Thoracic aorta (tissue), 2 donors: ENCODE results near the gene GUCD1. TPM values are rescaled to one million over a fixed set of nuclear protein-coding genes. Genes with fewer than 3 reads are reported as not detected.

ENCODE experiments used
- ATAC-seq: fragments of 150-250 bp; one replicate; pipeline ENCODE4 v1.8.0; 2017; ENCODE audit warnings: low read depth; ENCODE audit not compliant: insufficient number of reproducible peaks, low FRiP score
- DNase-seq: peaks from one replicate; pipeline ENCODE4 v3.0.0-alpha.2; 2020; ENCODE audit warnings: low spot score
- H3K27ac ChIP-seq, 2 donors: fragments of 200-600 bp; sonication (generic); 1 replicate in 1 of 2; 2 replicates in 1 of 2; pipeline ENCODE4 v1.5.1; 2016; ENCODE audit warnings: mild to moderate bottlenecking in 2 of 2, moderate library complexity in 2 of 2
- H3K27me3 ChIP-seq: fragments of 200-600 bp; sonication (generic); replicated peaks from 2 replicates; pipeline ENCODE4 v1.6.0; 2016; ENCODE audit warnings: mild to moderate bottlenecking; ENCODE audit not compliant: insufficient read depth
- H3K36me3 ChIP-seq: fragments of 200-600 bp; sonication (generic); one replicate; pipeline ENCODE4 v1.5.1; 2016
- H3K4me1 ChIP-seq, 2 donors: fragments of 200-600 bp; sonication (generic); 1 replicate in 1 of 2; 2 replicates in 1 of 2; pipeline versions ENCODE4 v1.5.1 to v1.6.0; 2016; ENCODE audit warnings: low read depth in 2 of 2, mild to moderate bottlenecking in 1 of 2; ENCODE audit not compliant: control insufficient read depth in 1 of 2
- H3K4me3 ChIP-seq: fragments of 200-600 bp; sonication (generic); 2 replicates; pipeline ENCODE4 v1.5.1; 2016; ENCODE audit warnings: mild to moderate bottlenecking
- H3K9me3 ChIP-seq: fragments of 200-600 bp; sonication (generic); 2 replicates; pipeline ENCODE4 v1.5.1; 2016
- CTCF ChIP-seq: fragments of 200-600 bp; sonication (generic); IDR thresholded peaks from one replicate; pipeline ENCODE4 v1.5.1; 2019; ENCODE audit warnings: antibody characterized with exemption
- total RNA-seq, 2 donors: library from RNA; depleted of rRNA; stranded (reverse); fragments of >200 nt; gene quantifications; one replicate each; pipeline versions ENCODE4 v1.1.0 to v1.2.3, GENCODE V29; 2016

Gene GUCD1
- total RNA-seq, 2 donors from 2014 or later = 81.9 to 83.4 TPM

DNA sequence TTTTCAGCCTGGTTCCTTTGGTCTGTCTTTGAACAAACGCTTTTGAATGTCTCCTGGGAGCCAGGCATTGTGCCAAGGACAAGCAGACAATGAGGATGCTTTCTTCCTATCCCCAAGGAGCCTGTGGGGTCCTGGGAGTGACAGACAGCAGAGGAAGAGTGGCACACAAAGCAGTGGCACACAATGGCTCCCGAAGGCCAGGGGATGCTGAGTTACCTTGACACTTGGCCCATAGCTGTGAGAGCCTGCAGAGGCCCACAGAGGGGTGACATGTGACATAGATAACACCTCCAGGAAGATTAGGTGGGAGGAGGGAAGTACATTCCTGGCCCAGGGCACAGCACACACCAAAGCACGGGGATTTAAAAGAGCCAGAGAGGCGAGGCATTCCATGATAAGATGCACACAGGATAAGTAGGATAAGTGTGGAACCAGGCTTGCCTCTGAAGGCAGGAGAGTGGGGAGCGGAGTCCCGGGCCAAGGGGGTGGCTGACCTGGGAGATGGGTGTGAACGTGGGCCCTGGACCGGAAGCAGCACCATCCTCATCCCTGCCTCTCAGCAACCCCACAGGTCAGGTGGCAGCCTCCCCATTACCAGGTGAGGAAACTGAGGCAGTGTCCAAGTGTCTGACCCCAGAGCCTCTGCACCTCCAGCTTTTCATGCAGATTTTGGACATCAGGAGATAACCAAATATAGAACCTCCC is 53.5 kb downstream of the GUCD1 start:
- Histone ChIP-seq H3K27me3 (no peaks in the 10 kb centered on the region), H3K27ac (no peak overlapping the region), H3K4me1 (no peaks in the 10 kb centered on the region), H3K9me3 (no peaks in the 10 kb centered on the region), H3K36me3 (no peaks in the 10 kb centered on the region), H3K4me3 (no peak overlapping the region)
- DNase-seq = no peak
- no peak for ATAC-seq
- TF ChIP-seq CTCF = no peak

- no peak for TF ChIP-seq CTCF
- no peak for ATAC-seq
- H3K9me3 ChIP-seq = no peaks in the 10 kb centered on the region
Observed at GRCh38 chr22:24500277-24500820, 54.6 kb downstream of the GUCD1 start.

DNA sequence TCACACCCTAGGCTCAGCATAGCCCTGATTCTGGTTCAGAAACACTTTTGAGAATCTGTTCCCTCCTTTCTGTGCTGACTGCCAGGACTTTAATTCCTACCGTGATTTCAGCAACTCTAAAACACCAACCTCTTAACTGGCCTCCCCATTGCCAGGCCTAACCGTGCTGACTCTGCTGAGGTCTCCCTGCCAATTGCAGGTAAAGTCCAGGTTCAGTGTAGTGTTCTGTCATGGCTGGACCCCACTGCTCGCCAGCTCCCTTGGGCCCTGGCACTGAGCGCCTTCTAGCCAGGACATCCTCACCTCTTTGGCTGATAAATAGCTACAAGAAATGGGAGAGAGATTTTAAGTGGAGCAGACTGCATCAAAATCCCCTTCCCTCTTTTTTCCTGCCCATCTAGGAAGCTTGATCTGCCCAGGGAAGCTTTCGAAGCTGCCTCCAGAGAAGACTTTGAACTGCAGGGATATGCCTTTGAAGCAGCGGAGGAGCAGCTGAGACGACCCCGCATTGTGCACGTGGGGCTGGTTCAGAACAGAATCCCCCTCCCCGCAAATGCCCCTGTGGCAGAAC is 55.1 kb downstream of the GUCD1 start:
- Histone ChIP-seq H3K27ac (no peak overlapping the region), H3K27me3 (no peaks in the 10 kb centered on the region), H3K4me3 (no peak overlapping the region), H3K4me1 (peaks cover 0 to 3% of the 10 kb centered on the region in 2 donors), H3K36me3 (no peaks in the 10 kb centered on the region), H3K9me3 (no peaks in the 10 kb centered on the region)
- ATAC-seq = no peak
- no peak for DNase-seq
- no peak for TF ChIP-seq CTCF

More at GRCh38 chr22:24500277-24500820, 54.6 kb downstream of the GUCD1 start:
- Histone ChIP-seq H3K27me3 (no peaks in the 10 kb centered on the region), H3K36me3 (no peaks in the 10 kb centered on the region), H3K4me1 (no peaks in the 10 kb centered on the region), H3K27ac (no peak overlapping the region), H3K4me3 (no peak overlapping the region)
- DNase-seq = no peak

- no peak for TF ChIP-seq CTCF
- Histone ChIP-seq H3K27ac (no peak overlapping the region), H3K4me1 (peaks cover 0 to 10% of the 10 kb centered on the region in 2 donors), H3K36me3 (no peaks in the 10 kb centered on the region), H3K27me3 (peaks cover 5% of the 10 kb centered on the region), H3K4me3 (no peak overlapping the region), H3K9me3 (no peaks in the 10 kb centered on the region)
- DNase-seq (no peak), ATAC-seq (no peak)
Observed at GRCh38 chr22:24498824-24499223, 56.1 kb downstream of the GUCD1 start.

GRCh38 chr22:24497841-24498258 is 57.1 kb downstream of the GUCD1 start:
- DNase-seq (no peak), ATAC-seq (no peak)
- Histone ChIP-seq H3K36me3 (no peaks in the 10 kb centered on the region), H3K9me3 (no peaks in the 10 kb centered on the region), H3K27ac (no peak overlapping the region), H3K27me3 (peaks cover 5% of the 10 kb centered on the region), H3K4me3 (no peak overlapping the region), H3K4me1 (peaks cover 0 to 10% of the 10 kb centered on the region in 2 donors)
- no peak for TF ChIP-seq CTCF
